ENCODE results near the gene SLC22A23. TPM values are rescaled to one million over a fixed set of nuclear protein-coding genes. Genes with fewer than 3 reads are reported as not detected.

SLC22A23 gene
- total and polyA plus RNA-seq, 2 of the 4 experiments (the other 2 are of a cell fraction): 0.72 to 1.6 TPM

GRCh38 chr6:3337521-3338350, 119.1 kb downstream of the SLC22A23 start:
- no peak overlapping the region for H2AK9ac ChIP-seq (replicated peaks; ENCODE audit: low read depth, low read length, poor library complexity)
- H3K36me3 ChIP-seq (ENCODE audit: control insufficient read depth, insufficient read depth, low read length): no peaks in the 10 kb centered on the region
- no peaks in the 10 kb centered on the region for H3K79me1 ChIP-seq (ENCODE audit: low read depth in 1 of 2, low read length in 2 of 2)
- BruUV-seq (replicated peaks): no TSS peak
- peak; percentile 35; the same call in 1 of the 2 replicates for ATAC-seq (ENCODE audit: low read depth)
- peak; percentile 56 for DNase-seq
- no peak overlapping the region for H3K9ac ChIP-seq (ENCODE audit: low read depth, low read length)
- H2BK20ac ChIP-seq (ENCODE audit: low read depth, low read length): no peak overlapping the region
- H3K56ac ChIP-seq (ENCODE audit: extremely low read depth, insufficient read depth, low read length): no peak overlapping the region
- CTCF ChIA-PET: no interaction called here
- in situ Hi-C loops (cut with MboI; ENCODE audit: low sequenced_read_pairs): no loop called here
- H4K91ac ChIP-seq (ENCODE audit: insufficient read depth, low read depth, low read length): no peak overlapping the region
- no peak overlapping the region for H2AK5ac ChIP-seq (ENCODE audit: low read depth, low read length)
- no peak overlapping the region for H2BK5ac ChIP-seq (ENCODE audit: low read depth, low read length, poor library complexity, severe bottlenecking)
- H3K4ac ChIP-seq (ENCODE audit: low read depth, low read length): no peak overlapping the region
- no peaks in the 10 kb centered on the region for H3K9me3 ChIP-seq (ENCODE audit: control insufficient read depth, insufficient read depth, low read length)
- H3K18ac ChIP-seq (ENCODE audit: low read depth, low read length): no peak overlapping the region
- H3K27me3 ChIP-seq (ENCODE audit: control insufficient read depth, insufficient read depth, low read length): peaks cover 8% of the 10 kb centered on the region
- dilution Hi-C loops (cut with HindIII; ENCODE audit: low sequenced_read_pairs, unreplicated experiment): no loop called here
- intact Hi-C loops (cut with micrococcal nuclease): no loop called here
- H4K8ac ChIP-seq (ENCODE audit: low read depth in 2 of 2, low read length in 2 of 2): no peak overlapping the region
- H2AFZ ChIP-seq (replicated peaks; ENCODE audit: low read length, poor library complexity): no peak overlapping the region
- no peak overlapping the region for H2BK120ac ChIP-seq (ENCODE audit: low read depth, low read length)
- no peaks in the 10 kb centered on the region for H3K9me1 ChIP-seq (ENCODE audit: insufficient read depth, low read length)
- no peak overlapping the region for H2BK15ac ChIP-seq (ENCODE audit: low read depth, low read length)
- H3K23ac ChIP-seq (ENCODE audit: low read depth, low read length): no peak overlapping the region
- POLR2A ChIA-PET (ENCODE audit: unreplicated experiment): no interaction called here
- WGBS, 2 experiments (ENCODE audit: extremely low coverage in 2 of 2, insufficient read length in 1 of 2): 100% methylated on average over 2 of the region's 15 CpGs; no CpG with 5 or more reads in 1 of the 2 experiments
- H4K20me1 ChIP-seq (ENCODE audit: insufficient read depth, low read length): no peaks in the 10 kb centered on the region
- H3K4me1 ChIP-seq (ENCODE audit: control insufficient read depth, insufficient read depth, low read length): peaks cover 10% of the 10 kb centered on the region
- H4K5ac ChIP-seq (ENCODE audit: low read depth, low read length): no peak overlapping the region
- peak overlapping the region; percentile 57; the same call in 1 of the 2 replicates for H3K4me2 ChIP-seq (ENCODE audit: low read depth, low read length)
- TF ChIP-seq ELK1 (IDR thresholded peaks at IDR 0.05; ENCODE audit: borderline replicate concordance, low read depth, low read length): no peak
- TF ChIP-seq SMC3 (IDR thresholded peaks at IDR 0.05; ENCODE audit: low read depth, low read length): no peak
- TF ChIP-seq RAD21 (IDR thresholded peaks at IDR 0.05; ENCODE audit: low read length): no peak
- TF ChIP-seq FOS (IDR thresholded peaks at IDR 0.05; ENCODE audit: low read depth, low read length): peak; percentile 54; the same call in 1 of the 2 replicates
- TF ChIP-seq RFX5 (IDR thresholded peaks at IDR 0.05; ENCODE audit: low read depth, low read length): no peak
- no peak overlapping the region for H3K14ac ChIP-seq (replicated peaks; ENCODE audit: low read depth, low read length)
- H3K27ac ChIP-seq (ENCODE audit: insufficient read depth, low read length): no peak overlapping the region
- no peak overlapping the region for H3K4me3 ChIP-seq (ENCODE audit: insufficient read depth, low read depth, low read length)
